HG03521 (cell line): ENCODE data around the gene PPP1R17.

Experiments used
- ATAC-seq: cut with Tn5 transposase; IDR thresholded peaks from one replicate; pipeline ENCODE4 v1.9.1; 2021; ENCODE audit warnings: mild to moderate bottlenecking, moderate library complexity; ENCODE audit not compliant: unreplicated experiment

The PPP1R17 gene

GRCh38 chr7:31687024-31687748 lies at the start of gene PPP1R17:
TSS of gene PPP1R17 (plus strand) at chr7:31687215. CDS start at chr7:31692442, 5,227 bp downstream.
- no peak for ATAC-seq

- no peak for ATAC-seq
These were observed 46.6 kb upstream of the PPP1R17 start for GRCh38 chr7:31640381-31640780.

DNA sequence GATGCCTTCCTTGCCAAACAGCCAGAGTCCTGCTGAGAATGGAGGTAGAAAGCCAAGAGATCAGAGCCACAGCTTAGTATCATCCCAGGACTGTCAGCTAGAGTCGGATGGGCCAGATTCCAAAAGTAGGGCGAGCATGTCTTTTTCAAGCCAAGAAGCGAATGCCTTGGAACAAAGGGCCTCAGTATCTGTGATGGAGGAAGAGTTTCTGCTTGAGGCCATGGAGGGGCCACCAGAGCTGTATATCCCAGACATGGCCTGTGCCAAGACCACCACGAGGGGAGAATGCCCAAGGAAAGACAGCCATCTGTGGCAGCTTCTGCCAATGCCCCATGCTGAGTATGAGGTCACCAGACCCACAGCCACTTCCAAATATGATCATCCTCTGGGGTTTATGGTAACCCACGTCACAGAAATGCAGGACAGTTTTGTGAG lies 44.3 kb upstream of the PPP1R17 start:
- no peak for ATAC-seq

DNA sequence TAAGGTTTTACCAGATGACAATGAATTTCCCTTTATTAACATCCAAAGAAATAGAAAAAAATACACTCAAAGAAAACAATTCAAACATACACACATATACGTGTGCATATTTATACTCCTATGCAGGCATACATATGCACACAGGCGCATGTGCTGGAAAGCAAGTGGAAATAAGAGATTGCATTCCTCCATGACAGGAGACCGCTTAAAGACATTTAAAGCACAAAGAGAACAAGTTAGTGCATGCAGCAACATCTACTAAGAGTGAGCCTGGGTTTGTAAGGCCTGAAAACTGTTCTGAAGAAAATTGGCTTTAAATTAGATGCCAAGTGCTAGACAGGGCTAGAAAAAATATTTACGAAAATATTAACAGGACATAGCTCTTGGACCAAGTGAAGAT lies 40.1 kb upstream of the PPP1R17 start:
- ATAC-seq = no peak

GRCh38 chr7:31647511-31647910 lies 39.5 kb upstream of the PPP1R17 start:
- ATAC-seq = no peak

- ATAC-seq = no peak
These were observed 38.7 kb upstream of the PPP1R17 start for GRCh38 chr7:31648288-31648687.

- no peak for ATAC-seq
These were observed 38.1 kb upstream of the PPP1R17 start for GRCh38 chr7:31648880-31649279.

GRCh38 chr7:31651234-31652062 lies 35.6 kb upstream of the PPP1R17 start:
- ATAC-seq = no peak

GRCh38 chr7:31652063-31652326 lies 35.0 kb upstream of the PPP1R17 start:
- ATAC-seq = no peak

DNA sequence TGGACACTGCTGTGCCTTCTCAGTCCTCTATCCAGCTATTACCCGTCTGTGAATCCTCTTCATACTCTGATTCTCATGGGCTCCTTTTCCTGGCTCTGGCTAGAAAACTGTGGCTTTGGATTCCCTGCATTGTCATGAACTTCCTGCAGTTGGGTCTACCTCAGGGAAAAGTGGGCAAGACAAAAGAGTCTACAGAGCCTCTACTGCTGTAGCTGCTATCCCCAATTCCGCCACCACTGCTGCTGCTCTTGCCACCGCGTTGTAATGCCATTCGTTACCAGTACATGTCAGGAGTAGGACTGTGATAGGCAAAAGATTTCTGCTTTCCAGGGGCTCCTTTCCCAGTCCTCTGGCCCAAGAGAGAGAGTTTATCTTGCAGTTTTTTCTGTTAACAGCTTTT lies 23.9 kb upstream of the PPP1R17 start:
- ATAC-seq = no peak

DNA sequence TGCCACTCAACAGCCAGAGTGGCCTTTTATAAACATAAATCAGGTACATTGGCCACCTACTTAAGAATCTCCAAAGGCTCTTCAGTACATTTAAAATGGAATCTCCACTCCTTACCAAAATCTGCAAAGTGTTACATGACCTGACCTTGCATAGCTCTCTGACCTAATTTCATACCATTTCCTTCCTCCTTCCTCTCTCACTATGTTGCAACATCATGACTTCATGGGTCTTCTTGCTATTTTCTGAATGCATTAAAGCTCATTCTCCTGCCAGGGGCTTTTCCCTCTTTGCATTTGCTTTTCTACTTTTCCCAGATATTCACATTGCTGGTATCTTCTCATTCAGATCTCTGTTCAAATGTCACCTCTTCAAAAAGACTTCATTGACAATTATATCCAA lies 22.1 kb upstream of the PPP1R17 start:
- no peak for ATAC-seq

GRCh38 chr7:31665546-31665945 lies 21.5 kb upstream of the PPP1R17 start:
- ATAC-seq = no peak

- ATAC-seq = no peak
These were observed 17.6 kb upstream of the PPP1R17 start for GRCh38 chr7:31669461-31669860.

GRCh38 chr7:31679574-31680305 lies 7.3 kb upstream of the PPP1R17 start:
- ATAC-seq = no peak

DNA sequence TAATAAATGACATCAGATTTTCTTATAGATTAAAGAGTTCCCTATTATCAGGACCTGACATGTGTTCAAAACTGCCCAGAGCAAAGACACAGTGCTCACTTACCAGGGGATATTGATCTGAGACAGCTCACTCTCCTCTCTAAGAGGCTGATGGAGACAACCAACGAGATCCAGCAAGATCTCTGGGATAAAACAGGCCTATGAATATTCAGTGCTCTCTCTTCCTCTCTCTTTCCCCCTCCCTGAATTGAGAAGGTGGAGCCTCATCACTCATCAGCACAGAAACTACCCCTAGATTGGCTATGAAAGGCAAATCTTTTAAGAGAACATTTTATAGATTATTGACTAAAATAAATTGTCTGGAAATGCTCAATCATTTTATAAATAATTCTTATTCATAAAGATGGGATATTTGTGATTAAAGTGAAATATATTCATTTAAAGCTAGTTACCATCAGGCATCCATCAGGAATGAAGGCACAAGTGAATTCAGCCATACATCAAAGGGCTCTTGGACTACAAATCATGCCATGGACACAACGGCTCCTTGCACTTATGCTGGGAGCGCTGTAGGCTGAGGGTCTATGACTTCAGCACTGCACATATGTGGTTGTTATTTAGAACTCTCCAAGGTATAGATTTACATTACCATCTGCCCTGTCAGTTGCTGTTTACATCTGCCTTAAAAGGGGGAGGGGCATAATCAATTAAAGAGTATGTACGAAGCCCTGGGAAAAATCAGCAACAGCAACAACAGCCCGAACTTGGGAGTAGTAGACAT lies 3.4 kb upstream of the PPP1R17 start:
- no peak for ATAC-seq

- ATAC-seq = peak; percentile 90
These were observed 1.4 kb downstream of the PPP1R17 start for GRCh38 chr7:31688372-31688771.

DNA sequence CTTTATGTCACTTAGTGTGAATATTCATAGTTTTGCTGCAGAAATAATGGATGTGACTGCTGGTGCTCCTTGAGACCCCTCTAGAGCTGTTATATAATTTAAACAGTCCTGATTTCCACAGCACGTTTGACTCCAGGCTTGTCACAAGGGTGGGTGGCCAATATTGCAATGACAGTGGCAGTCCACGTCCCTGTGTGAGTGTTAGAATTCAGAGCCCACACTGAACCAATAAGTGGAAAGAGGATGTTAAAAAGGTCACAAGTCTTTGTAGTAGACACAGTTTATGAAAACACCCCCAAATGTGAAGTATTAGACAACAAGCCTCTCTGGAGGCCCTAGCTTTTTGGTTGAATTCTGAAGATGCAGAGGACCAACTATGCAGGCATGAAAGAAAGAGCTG lies 2.0 kb downstream of the PPP1R17 start:
- no peak for ATAC-seq

- no peak for ATAC-seq
These were observed 3.9 kb downstream of the PPP1R17 start for GRCh38 chr7:31690935-31691334.

DNA sequence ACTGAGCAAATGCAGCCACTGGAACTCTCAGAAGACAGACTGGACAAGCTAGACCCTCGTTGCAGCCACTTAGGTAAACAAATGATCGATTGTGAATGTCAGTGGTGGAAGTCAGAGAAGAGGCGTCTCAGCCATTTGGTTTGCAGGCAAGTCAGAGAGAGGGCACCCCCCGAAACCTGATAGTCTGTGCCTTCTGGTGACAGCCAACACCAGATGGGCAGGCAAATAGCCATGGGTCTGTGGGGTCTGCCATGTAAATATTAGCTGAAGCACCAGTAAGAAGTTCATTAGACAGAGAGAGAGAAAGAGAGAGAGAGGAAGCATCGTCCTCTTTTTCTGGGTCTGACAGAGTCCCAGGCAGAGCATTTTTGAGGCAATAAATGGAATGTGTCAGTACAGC lies 5.4 kb downstream of the PPP1R17 start:
- no peak for ATAC-seq

DNA sequence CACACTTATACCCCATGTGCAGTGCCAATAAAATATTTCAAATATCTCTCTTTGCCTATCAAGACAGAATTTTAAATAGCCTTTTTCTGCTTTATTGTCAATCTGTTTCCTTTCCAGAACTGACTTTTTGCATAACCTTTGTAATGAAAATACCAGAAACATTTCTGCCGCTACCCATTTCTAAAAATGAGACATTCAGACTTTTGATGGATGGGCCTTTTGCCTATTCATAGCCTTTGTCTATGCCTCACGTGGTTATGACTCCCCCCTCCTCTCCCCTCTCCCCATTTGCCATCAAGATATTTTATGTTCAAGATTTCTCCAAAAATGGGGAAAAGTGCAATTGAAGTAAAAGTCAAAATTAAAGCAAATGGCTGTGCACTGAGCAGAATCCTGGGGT lies 5.9 kb downstream of the PPP1R17 start:
- no peak for ATAC-seq
